Heart right ventricle (tissue), 16 donors: ENCODE measurements around the gene SLC8B1. TPM values are rescaled to one million over a fixed set of nuclear protein-coding genes. Genes with fewer than 3 reads are reported as not detected.

Source experiments
- ATAC-seq, 8 donors: fragments of 200-7000 bp; cut with Tn5 transposase; one replicate each; pipeline ENCODE4 v1.9.1; 2020; ENCODE audit warnings: mild to moderate bottlenecking in 8 of 8, moderate library complexity in 8 of 8, moderate number of reproducible peaks in 1 of 8
- DNase-seq, 2 donors: peaks; one replicate each; pipeline ENCODE4 v3.0.0-alpha.2; 2020
- H3K27ac ChIP-seq, 10 donors: fragments of 200-600 bp; sonication (generic) in 2 of 10; one replicate each; pipeline versions ENCODE4 v1.5.0 to v1.8.0; 2020 to 2022; ENCODE audit warnings: mild to moderate bottlenecking in 3 of 10
- H3K27me3 ChIP-seq, 7 donors: fragments of 200-600 bp; one replicate each; pipeline ENCODE4 v1.8.0; 2021 to 2022; ENCODE audit warnings: mild to moderate bottlenecking in 2 of 7
- H3K36me3 ChIP-seq, 9 donors: fragments of 200-600 bp; sonication (generic) in 1 of 9; one replicate each; pipeline versions ENCODE4 v1.5.0 to v1.8.0; 2020 to 2022; ENCODE audit warnings: mild to moderate bottlenecking in 2 of 9
- H3K4me1 ChIP-seq, 9 donors: fragments of 200-600 bp; sonication (generic) in 1 of 9; one replicate each; pipeline versions ENCODE4 v1.5.0 to v1.8.0; 2020 to 2022; ENCODE audit warnings: mild to moderate bottlenecking in 4 of 9
- H3K4me3 ChIP-seq, 10 donors: fragments of 200-600 bp; sonication (generic) in 2 of 10; one replicate each; pipeline versions ENCODE4 v1.5.0 to v1.8.0; 2020 to 2022; ENCODE audit warnings: mild to moderate bottlenecking in 7 of 10, moderate library complexity in 2 of 10
- H3K9me3 ChIP-seq, 11 donors: fragments of 200-600 bp in 10 of 11; sonication (generic) in 2 of 11; one replicate each; pipeline versions ENCODE4 v1.5.0 to v1.8.0; 2013 to 2022; ENCODE audit warnings: mild to moderate bottlenecking in 2 of 11, control low read depth in 1 of 11, moderate library complexity in 1 of 11
- WGBS, 2 donors: extraction: QIAGEN DNeasy Blood & Tissue Kit; methylation state at CpG; one replicate each; pipeline ENCODE4 v1.1.7; 2013; ENCODE audit warnings: inconsistent platforms in 1 of 2; 5-methylcytosine and 5-hydroxymethylcytosine counted together
- intact Hi-C, 10 donors: fragments of 100-400 bp; cut with DNase I; formaldehyde crosslinking; loops; one replicate each; pipeline versions ENCODE4 v1.11.1 to v1.14.2; 2022
- polyA plus RNA-seq, 2 donors: library from polyadenylated mRNA; stranded (reverse); fragments of 200-250 nt; gene quantifications; one replicate each; pipeline ENCODE4 v1.2.3, GENCODE V29; 2013
- total RNA-seq, 10 donors: library from RNA; stranded (reverse); fragmentation: NEBNext Ultra II Directional in 3 of 10; extraction: Animal tissue kit (Norgen Biotek cat#: 25700) in 3 of 10; gene quantifications; one replicate each; pipeline versions ENCODE4 v1.2.1 to v1.2.4, GENCODE V29; 2021 to 2023
- TF ChIP-seq, protein P1 (sequence below), 9 donors: fragments of 200-600 bp; sonication (generic) in 2 of 9; IDR thresholded peaks; one replicate each; pipeline versions ENCODE4 v1.5.0 to v1.8.0; 2021 to 2022; ENCODE audit warnings: antibody characterized with exemption in 9 of 9, mild to moderate bottlenecking in 5 of 9, moderate library complexity in 1 of 9
- donor health status: Arrhythmogenic right ventricular cardiomyopathy.
- donor health status: ischemic (EF 13 %, LVEDD 7.1; RV severe dilation, severe dysfunction).
- donor health status: healthy with polysubstance abuse.
- donor health status: DM: no; HTN: yes; CAD: no.
- donor health status: DM: no; HTN: no; CAD: no.
- donor health status: ischemic (EF 25% LVEDD 6.9; RV normal size, moderate dysfunction).
- donor health status: ischemic (EF 25% LVEDD 5.7; RV mildly dilated, moderate dysfunction).
- donor health status: healthy.
- donor health status: DM: yes; HTN: yes; CAD: no.
- donor health status: Ischemic cardiomyopathy.
- donor health status: ischemic (EF 35%, LVEDD 5.7; RV mildly dilated, moderate dysfunction).
- donor health status: nonischemic (EF 11% LVEDD 7.7; RV severe dilation, severe dysfunction).
- donor health status: DM: yes; HTN: yes; CAD: no.
- donor health status: PGD.
- donor health status: ischemic (EF 29% LVEDD 5.4; RV normal size, mild dysfunction).
- donor health status: nonischemic (EF 23%, LVEDD 6.1; RV moderate dilation, normal function).

Gene SLC8B1
- total and polyA plus RNA-seq, 12 donors = 7.2 to 16.9 (median 11.9) TPM

DNA sequence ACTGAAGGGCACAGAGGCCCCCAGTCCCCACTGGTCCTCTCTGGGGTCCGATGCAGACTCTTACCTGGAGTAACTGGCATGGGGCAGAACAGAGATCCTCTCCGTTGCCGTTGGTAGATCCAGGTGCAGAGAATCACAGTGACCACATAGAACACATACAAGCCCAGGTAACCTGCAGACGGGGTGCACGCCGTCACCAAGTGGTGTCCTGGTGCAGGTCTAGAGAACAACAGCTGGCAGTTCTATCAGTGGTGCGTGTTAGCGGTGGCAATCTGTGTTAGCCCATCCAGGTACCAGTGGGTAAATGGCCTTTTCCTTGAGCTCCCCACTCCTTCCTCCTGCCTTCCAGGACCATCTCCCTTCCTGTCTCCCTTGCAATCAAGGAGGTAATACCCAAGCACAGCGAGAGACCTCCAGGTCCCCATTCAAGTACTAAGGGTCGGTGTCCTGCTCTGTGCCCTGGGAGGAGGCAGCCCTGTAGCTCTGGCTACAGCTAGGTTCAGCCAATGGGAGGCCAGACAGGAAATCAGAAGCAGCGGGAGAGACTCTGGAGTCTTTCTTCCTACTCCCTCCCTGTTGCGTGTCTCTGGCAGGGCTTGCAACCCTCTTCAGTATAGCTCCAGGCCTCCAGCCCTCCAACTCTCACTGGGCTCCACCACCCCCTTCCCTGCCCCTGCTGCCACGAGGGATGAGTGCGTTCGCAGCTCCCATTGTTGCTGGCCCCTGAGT is 15.8 kb downstream of the SLC8B1 start:
- H3K27ac ChIP-seq = no peak overlapping the region
- TF ChIP-seq, protein P1, sequence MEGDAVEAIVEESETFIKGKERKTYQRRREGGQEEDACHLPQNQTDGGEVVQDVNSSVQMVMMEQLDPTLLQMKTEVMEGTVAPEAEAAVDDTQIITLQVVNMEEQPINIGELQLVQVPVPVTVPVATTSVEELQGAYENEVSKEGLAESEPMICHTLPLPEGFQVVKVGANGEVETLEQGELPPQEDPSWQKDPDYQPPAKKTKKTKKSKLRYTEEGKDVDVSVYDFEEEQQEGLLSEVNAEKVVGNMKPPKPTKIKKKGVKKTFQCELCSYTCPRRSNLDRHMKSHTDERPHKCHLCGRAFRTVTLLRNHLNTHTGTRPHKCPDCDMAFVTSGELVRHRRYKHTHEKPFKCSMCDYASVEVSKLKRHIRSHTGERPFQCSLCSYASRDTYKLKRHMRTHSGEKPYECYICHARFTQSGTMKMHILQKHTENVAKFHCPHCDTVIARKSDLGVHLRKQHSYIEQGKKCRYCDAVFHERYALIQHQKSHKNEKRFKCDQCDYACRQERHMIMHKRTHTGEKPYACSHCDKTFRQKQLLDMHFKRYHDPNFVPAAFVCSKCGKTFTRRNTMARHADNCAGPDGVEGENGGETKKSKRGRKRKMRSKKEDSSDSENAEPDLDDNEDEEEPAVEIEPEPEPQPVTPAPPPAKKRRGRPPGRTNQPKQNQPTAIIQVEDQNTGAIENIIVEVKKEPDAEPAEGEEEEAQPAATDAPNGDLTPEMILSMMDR (IDR thresholded peaks at IDR 0.05) = no peak
- H3K27me3 ChIP-seq = no peaks in the 10 kb centered on the region
- H3K9me3 ChIP-seq = peaks cover 0 to 12% (median 0%) of the 10 kb centered on the region in 11 donors
- peaks cover 0 to 7% (median 0%) of the 10 kb centered on the region in 9 donors for H3K4me1 ChIP-seq
- H3K4me3 ChIP-seq = no peak overlapping the region
- peaks cover 0 to 90% (median 26%) of the 10 kb centered on the region in 9 donors for H3K36me3 ChIP-seq
- ATAC-seq (no peak), DNase-seq (no peak)
- WGBS, 2 donors = 88 to 94% methylated on average over 15 of the region's 15 CpGs
- intact Hi-C loops = loop anchor here in 3 of 10 donors (10.0 kb wide), 2 partner anchors 106 to 586 kb away; partner anchors contain the start of gene SDSL (in 2 of the 3)

DNA sequence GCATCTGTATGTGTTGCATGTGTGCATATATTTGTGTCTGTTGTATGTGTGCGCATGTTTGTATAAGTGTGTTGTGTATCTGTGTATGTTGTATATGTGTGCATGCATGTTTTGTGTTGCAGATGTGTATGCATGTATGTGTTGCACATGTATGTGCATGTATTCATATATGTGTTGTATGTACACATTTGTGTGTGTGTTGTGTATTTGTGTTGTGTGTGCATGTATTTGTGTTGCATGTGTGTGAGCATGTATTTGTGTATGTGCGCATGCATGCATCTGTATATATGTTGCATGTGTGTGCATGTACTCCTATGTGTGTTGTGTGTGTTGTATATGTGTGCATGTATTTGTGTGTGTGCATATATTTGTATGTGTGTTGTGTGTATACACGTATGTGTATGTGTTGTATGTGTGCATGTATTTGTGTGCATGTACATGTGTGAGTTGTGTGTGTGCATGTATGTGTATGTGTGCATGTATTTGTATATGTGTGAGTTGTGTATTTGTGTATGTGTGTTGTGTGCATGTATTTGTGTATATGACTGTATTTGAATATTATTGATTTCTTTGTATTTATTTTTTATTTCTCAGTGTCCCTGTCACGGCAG is 16.8 kb downstream of the SLC8B1 start:
- WGBS, 2 donors = 93 to 96% methylated on average over 4 of the region's 4 CpGs
- no peak for ATAC-seq
- intact Hi-C loops = loop anchor here in 3 of 10 donors (10.0 kb wide), 2 partner anchors 107 to 587 kb away; partner anchors contain the start of gene SDSL (in 2 of the 3)

DNA sequence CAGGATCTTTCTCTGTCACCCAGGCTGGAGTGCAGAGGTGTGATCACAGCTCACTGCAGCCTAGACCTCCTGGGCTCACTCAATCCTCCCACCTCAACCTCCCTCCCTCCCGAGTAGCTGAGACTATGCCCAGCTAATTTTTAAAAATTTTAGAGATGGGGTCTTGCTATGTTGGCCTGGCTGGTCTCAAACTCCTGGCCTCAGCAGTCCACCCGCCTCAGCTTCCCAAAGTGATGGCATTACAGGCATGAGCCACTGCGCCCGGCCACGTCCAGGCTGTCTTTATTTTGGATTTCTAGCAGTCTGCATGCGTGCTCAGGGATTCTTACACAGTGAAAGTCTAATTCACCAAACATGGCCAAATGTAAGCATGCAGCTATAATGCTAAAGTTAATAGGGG is 17.8 kb downstream of the SLC8B1 start:
- peaks cover 0 to 100% (median 34%) of the 10 kb centered on the region in 9 donors for H3K36me3 ChIP-seq
- 93 to 96% methylated on average over 6 of the region's 6 CpGs for WGBS, 2 donors
- H3K27me3 ChIP-seq = no peaks in the 10 kb centered on the region
- DNase-seq (no peak), ATAC-seq (no peak)
- intact Hi-C loops = loop anchor here in 3 of 10 donors (10.0 kb wide), 2 partner anchors 108 to 588 kb away; partner anchors contain the start of gene SDSL (in 2 of the 3)
- H3K4me3 ChIP-seq = no peak overlapping the region
- peaks cover 0 to 12% (median 0%) of the 10 kb centered on the region in 9 donors for H3K4me1 ChIP-seq
- H3K9me3 ChIP-seq = peaks cover 0 to 10% (median 0%) of the 10 kb centered on the region in 11 donors
- TF ChIP-seq, protein P1 (IDR thresholded peaks at IDR 0.05) = no peak
- H3K27ac ChIP-seq = no peak overlapping the region

More for the DNA sequence above, 16.8 kb downstream of the SLC8B1 start:
- no peak for DNase-seq
- Histone ChIP-seq H3K27me3 (no peaks in the 10 kb centered on the region), H3K4me3 (no peak overlapping the region), H3K9me3 (peaks cover 0 to 12% (median 0%) of the 10 kb centered on the region in 11 donors), H3K27ac (no peak overlapping the region), H3K4me1 (peaks cover 0 to 7% (median 0%) of the 10 kb centered on the region in 9 donors), H3K36me3 (peaks cover 0 to 97% (median 34%) of the 10 kb centered on the region in 9 donors)
- TF ChIP-seq, protein P1 (IDR thresholded peaks at IDR 0.05) = no peak

DNA sequence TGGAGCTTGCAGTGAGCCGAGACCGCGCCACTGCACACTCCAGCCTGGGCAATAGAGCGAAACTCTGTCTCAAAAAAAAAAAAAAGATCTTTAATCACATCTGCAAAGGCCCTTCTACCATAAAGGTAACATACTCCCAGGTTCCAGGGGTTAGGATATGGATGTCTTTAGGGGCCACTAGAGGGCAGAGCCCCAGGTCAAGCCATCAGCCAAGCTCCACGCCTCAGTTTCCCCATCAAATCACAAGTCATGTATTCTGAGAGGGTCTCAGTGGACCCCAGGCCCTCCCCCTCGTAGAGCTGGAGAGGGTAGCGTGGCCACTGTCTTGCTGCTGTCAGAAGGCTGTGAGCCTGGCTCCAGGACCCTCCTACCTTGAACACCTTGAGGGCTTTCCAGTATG is 18.8 kb downstream of the SLC8B1 start:
- H3K27me3 ChIP-seq = no peaks in the 10 kb centered on the region
- no peak for ATAC-seq
- H3K9me3 ChIP-seq = peaks cover 0 to under 1% (median 0%) of the 10 kb centered on the region in 11 donors
- DNase-seq = no peak
- H3K27ac ChIP-seq = no peak overlapping the region
- 95 to 97% methylated on average over 7 of the region's 7 CpGs for WGBS, 2 donors
- peaks cover 0 to 12% (median 0%) of the 10 kb centered on the region in 9 donors for H3K4me1 ChIP-seq
- H3K36me3 ChIP-seq = peaks cover 0 to 100% (median 36%) of the 10 kb centered on the region in 9 donors
- intact Hi-C loops = loop anchor here in 3 of 10 donors (10.0 kb wide), 2 partner anchors 109 to 589 kb away; partner anchors contain the start of gene SDSL (in 2 of the 3)
- TF ChIP-seq, protein P1 (IDR thresholded peaks at IDR 0.05) = peak in 1 of 9 donors; percentile 8
- H3K4me3 ChIP-seq = no peak overlapping the region
